Muscle of leg (tissue), 11 donors: ENCODE data around the gene GRIA1. TPM values are rescaled to one million over a fixed set of nuclear protein-coding genes. Genes with fewer than 3 reads are reported as not detected.

ENCODE experiments used
- DNase-seq: peaks from one replicate; pipeline ENCODE4 v3.0.0; 2013
- H3K27ac ChIP-seq: one replicate; pipeline ENCODE4 v1.5.1; 2013; ENCODE audit warnings: mild to moderate bottlenecking, low read length, control low read depth
- H3K27me3 ChIP-seq: one replicate; pipeline ENCODE4 v1.6.1; 2013; ENCODE audit warnings: low read length; ENCODE audit not compliant: control insufficient read depth, insufficient read depth
- H3K36me3 ChIP-seq: one replicate; pipeline ENCODE4 v1.6.1; 2013; ENCODE audit warnings: low read length; ENCODE audit not compliant: control insufficient read depth, insufficient read depth
- H3K4me1 ChIP-seq: one replicate; pipeline ENCODE4 v1.6.1; 2013; ENCODE audit warnings: low read length; ENCODE audit not compliant: control insufficient read depth, insufficient read depth
- H3K4me3 ChIP-seq: one replicate; pipeline ENCODE4 v1.5.1; 2013; ENCODE audit warnings: low read length, control low read depth
- H3K9me3 ChIP-seq: replicated peaks from 2 replicates; pipeline ENCODE4 v1.6.1; 2013; ENCODE audit warnings: low read depth, low read length; ENCODE audit not compliant: control insufficient read depth
- WGBS: methylation state at CpG from one replicate; pipeline ENCODE4 v1.1.5; 2013; ENCODE audit warnings: missing lambda C conversion rate; ENCODE audit not compliant: insufficient coverage; 5-methylcytosine and 5-hydroxymethylcytosine counted together
- polyA plus RNA-seq, 8 donors: library from polyadenylated mRNA; unstranded; fragments of 120-200 nt; gene quantifications; one replicate each; pipeline versions ENCODE4 v1.2.1 to v1.2.3, GENCODE V29; 2013; ENCODE audit warnings: inconsistent platforms in 1 of 8, low replicate concordance in 1 of 8; ENCODE audit not compliant: insufficient read length in 8 of 8, insufficient read depth in 1 of 8
- total RNA-seq: library from RNA; stranded (reverse); fragments of 120-200 nt; gene quantifications from one replicate; pipeline ENCODE4 v1.2.4, GENCODE V29; 2013

Gene GRIA1
- total and polyA plus RNA-seq, 9 donors, result 0.37 to 1.1 (median 0.84) TPM

- H3K9me3 ChIP-seq, result no peaks in the 10 kb centered on the region
- peaks cover 4% of the 10 kb centered on the region for H3K27me3 ChIP-seq
- WGBS, result 57% methylated on average over 1 of the region's 1 CpG
- no peaks in the 10 kb centered on the region for H3K4me1 ChIP-seq
- DNase-seq, result no peak
- H3K36me3 ChIP-seq, result no peaks in the 10 kb centered on the region
- H3K27ac ChIP-seq, result no peak overlapping the region
- no peak overlapping the region for H3K4me3 ChIP-seq
Observed at GRCh38 chr5:153496835-153497234, 6.4 kb downstream of the GRIA1 start.

DNA sequence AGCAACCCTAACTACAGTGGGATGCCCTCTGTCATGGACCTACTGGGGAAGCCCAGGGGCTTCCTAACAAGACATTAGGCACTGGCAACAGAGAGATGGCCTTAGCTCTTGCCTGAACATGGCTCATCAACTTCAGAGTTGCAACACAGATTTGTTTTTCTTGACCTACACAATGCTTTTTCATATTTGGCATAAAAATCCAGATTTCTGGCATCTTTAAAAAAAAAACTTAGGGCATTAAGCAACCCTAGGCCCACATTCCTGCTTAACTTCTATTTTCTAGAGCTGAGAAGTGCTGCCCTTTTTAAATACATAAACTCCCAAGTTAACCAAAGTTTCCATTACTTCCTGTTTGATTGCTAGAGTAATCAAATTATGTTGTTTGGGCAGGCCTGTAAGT, 8.0 kb downstream of the GRIA1 start:
- Histone ChIP-seq H3K4me3 (no peak overlapping the region), H3K27me3 (no peaks in the 10 kb centered on the region), H3K36me3 (no peaks in the 10 kb centered on the region), H3K9me3 (no peaks in the 10 kb centered on the region), H3K27ac (no peak overlapping the region), H3K4me1 (no peaks in the 10 kb centered on the region)
- DNase-seq, result no peak

DNA sequence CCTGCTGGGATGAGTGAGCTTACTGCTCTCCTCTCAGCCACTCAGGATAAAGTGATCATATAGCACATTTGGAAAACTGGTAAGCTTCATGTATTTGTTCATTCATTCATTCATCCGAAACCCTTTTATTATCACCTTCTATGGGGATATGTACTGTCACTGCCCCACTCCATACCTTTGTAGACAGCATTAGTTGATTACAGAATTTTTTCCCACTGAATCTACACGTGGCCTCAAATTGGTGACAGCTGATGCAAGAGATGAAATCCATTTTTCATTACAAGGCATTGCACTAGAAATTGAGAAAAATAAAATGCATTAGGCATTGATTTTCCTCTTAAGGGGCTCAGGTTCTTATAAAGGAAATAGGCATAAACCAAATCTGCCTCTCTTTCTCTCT, 9.7 kb downstream of the GRIA1 start:
- H3K4me3 ChIP-seq, result no peak overlapping the region
- H3K27me3 ChIP-seq, result no peaks in the 10 kb centered on the region
- no peak for DNase-seq
- WGBS, result no CpG with 5 or more reads among the region's 2 CpGs
- no peaks in the 10 kb centered on the region for H3K9me3 ChIP-seq
- H3K4me1 ChIP-seq, result no peaks in the 10 kb centered on the region
- H3K27ac ChIP-seq, result no peak overlapping the region
- no peaks in the 10 kb centered on the region for H3K36me3 ChIP-seq

DNA sequence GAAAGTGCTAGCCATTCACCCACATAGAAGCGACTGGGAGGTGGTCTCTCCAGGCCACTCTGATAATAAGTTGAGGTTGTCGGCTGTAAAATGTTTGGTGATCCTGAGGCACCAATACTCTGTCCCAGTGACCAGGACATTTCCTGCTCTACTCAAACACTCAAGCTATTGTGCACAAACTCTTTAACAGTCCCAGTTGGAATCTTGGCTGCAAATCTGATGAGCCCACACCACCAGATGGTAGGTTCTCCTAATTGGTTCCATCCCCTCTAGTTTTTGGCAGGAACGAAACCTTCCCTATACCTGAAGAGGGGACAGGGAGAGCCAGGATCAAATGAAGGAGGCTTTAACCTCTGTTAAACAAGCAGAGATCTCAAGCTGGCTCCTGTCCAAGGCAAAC, 14.3 kb downstream of the GRIA1 start:
- Histone ChIP-seq H3K27me3 (no peaks in the 10 kb centered on the region), H3K4me3 (no peak overlapping the region), H3K9me3 (no peaks in the 10 kb centered on the region), H3K27ac (no peak overlapping the region), H3K36me3 (no peaks in the 10 kb centered on the region), H3K4me1 (no peaks in the 10 kb centered on the region)
- DNase-seq, result no peak
- WGBS, result no CpG with 5 or more reads among the region's 3 CpGs

DNA sequence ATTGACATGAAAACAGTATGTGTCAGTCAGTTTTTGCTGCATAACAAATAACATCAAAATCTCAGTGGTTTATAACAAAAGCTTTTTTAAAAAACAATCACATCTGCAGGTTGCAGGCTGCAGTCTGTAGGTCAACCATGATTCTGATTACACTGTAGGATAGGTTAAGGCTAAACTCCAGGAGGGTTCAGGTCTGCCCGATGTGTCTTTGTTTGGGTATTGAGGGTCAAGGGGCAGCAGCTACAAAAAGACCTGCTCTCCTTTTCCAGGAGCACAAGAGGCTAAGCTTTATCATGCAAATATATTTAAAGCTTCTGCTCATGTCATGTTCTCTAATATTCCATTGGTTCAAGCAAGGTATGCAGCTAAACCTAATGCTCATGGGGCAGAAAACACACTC, 18.2 kb downstream of the GRIA1 start:
- Histone ChIP-seq H3K36me3 (no peaks in the 10 kb centered on the region), H3K9me3 (no peaks in the 10 kb centered on the region), H3K27me3 (no peaks in the 10 kb centered on the region), H3K4me1 (no peaks in the 10 kb centered on the region), H3K27ac (no peak overlapping the region), H3K4me3 (no peak overlapping the region)
- no CpG with 5 or more reads among the region's 1 CpG for WGBS
- no peak for DNase-seq

- no peak overlapping the region for H3K27ac ChIP-seq
- no peak overlapping the region for H3K4me3 ChIP-seq
- 74% methylated on average over 4 of the region's 6 CpGs for WGBS
- no peaks in the 10 kb centered on the region for H3K36me3 ChIP-seq
- H3K4me1 ChIP-seq, result no peaks in the 10 kb centered on the region
- H3K27me3 ChIP-seq, result no peaks in the 10 kb centered on the region
- peaks cover 2% of the 10 kb centered on the region for H3K9me3 ChIP-seq
- DNase-seq, result no peak
Observed at GRCh38 chr5:153511622-153512021, 21.2 kb downstream of the GRIA1 start.

GRCh38 chr5:153513156-153513555, 22.7 kb downstream of the GRIA1 start:
- Histone ChIP-seq H3K27me3 (no peaks in the 10 kb centered on the region), H3K27ac (no peak overlapping the region), H3K4me3 (no peak overlapping the region), H3K36me3 (no peaks in the 10 kb centered on the region), H3K4me1 (no peaks in the 10 kb centered on the region), H3K9me3 (peaks cover 2% of the 10 kb centered on the region)
- WGBS, result no CpG with 5 or more reads among the region's 4 CpGs
- DNase-seq, result peak; percentile 43

- no peaks in the 10 kb centered on the region for H3K4me1 ChIP-seq
- WGBS, result no CpG with 5 or more reads among the region's 2 CpGs
- H3K36me3 ChIP-seq, result no peaks in the 10 kb centered on the region
- no peak overlapping the region for H3K27ac ChIP-seq
- H3K4me3 ChIP-seq, result no peak overlapping the region
- H3K27me3 ChIP-seq, result no peaks in the 10 kb centered on the region
- H3K9me3 ChIP-seq, result peaks cover 2% of the 10 kb centered on the region
- DNase-seq, result no peak
Observed at GRCh38 chr5:153515301-153515700, 24.8 kb downstream of the GRIA1 start.

- H3K27me3 ChIP-seq, result no peaks in the 10 kb centered on the region
- H3K9me3 ChIP-seq, result peaks cover 2% of the 10 kb centered on the region
- no peak for DNase-seq
- H3K4me3 ChIP-seq, result no peak overlapping the region
- no peaks in the 10 kb centered on the region for H3K36me3 ChIP-seq
- WGBS, result 31% methylated on average over 4 of the region's 12 CpGs
- H3K27ac ChIP-seq, result no peak overlapping the region
- no peaks in the 10 kb centered on the region for H3K4me1 ChIP-seq
Observed at GRCh38 chr5:153516504-153517240, 26.2 kb downstream of the GRIA1 start.

GRCh38 chr5:153517241-153517611, 26.8 kb downstream of the GRIA1 start:
- DNase-seq, result no peak
- no peaks in the 10 kb centered on the region for H3K27me3 ChIP-seq
- no peak overlapping the region for H3K4me3 ChIP-seq
- peaks cover 2% of the 10 kb centered on the region for H3K9me3 ChIP-seq
- no peak overlapping the region for H3K27ac ChIP-seq
- H3K36me3 ChIP-seq, result no peaks in the 10 kb centered on the region
- WGBS, result no CpG with 5 or more reads among the region's 2 CpGs
- H3K4me1 ChIP-seq, result no peaks in the 10 kb centered on the region

DNA sequence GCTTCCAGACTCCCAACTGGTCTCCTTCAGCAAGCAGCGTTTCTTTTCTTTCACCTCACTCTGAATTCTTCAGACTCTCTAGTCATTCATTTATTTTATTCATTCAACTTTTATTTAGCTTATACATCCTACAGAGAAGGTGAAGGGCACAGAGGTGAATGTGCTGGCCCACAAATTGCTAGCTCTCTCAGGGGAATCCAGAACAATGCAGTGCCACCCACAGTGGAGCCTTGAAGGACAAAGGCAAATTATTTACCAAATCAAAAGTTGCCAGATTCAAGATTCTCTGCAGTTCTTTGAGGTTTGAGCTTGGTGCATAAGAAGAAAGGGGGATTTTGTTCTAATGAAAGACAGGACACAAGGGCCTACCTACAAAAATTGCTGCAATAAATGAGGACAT, 29.7 kb downstream of the GRIA1 start:
- Histone ChIP-seq H3K4me3 (no peak overlapping the region), H3K36me3 (no peaks in the 10 kb centered on the region), H3K27me3 (no peaks in the 10 kb centered on the region), H3K9me3 (no peaks in the 10 kb centered on the region), H3K27ac (no peak overlapping the region), H3K4me1 (no peaks in the 10 kb centered on the region)
- no peak for DNase-seq
- WGBS, result no CpG with 5 or more reads among the region's 1 CpG
